Endothelial cell of umbilical vein (primary cell): ENCODE measurements around the gene EMP2.

ENCODE experiments used
- CTCF ChIP-seq, 2 donors: IDR thresholded peaks; 1 replicate in 1 of 2; 2 replicates in 1 of 2; pipeline ENCODE4 v1.5.1; 2011; ENCODE audit warnings: low read length in 2 of 2, mild to moderate bottlenecking in 2 of 2, moderate library complexity in 2 of 2, control low read depth in 1 of 2, inconsistent platforms in 1 of 2, low read depth in 1 of 2; ENCODE audit not compliant: insufficient read depth in 1 of 2; ENCODE audit errors: extremely low read depth in 1 of 2
- EZH2 ChIP-seq: IDR thresholded peaks from 2 replicates; pipeline ENCODE4 v1.6.1; 2012; ENCODE audit warnings: borderline replicate concordance, low read depth, mild to moderate bottlenecking, moderate library complexity, low read length, inconsistent platforms; ENCODE audit not compliant: severe bottlenecking
- MAX ChIP-seq: IDR thresholded peaks from 2 replicates; pipeline ENCODE4 v1.6.1; 2011; ENCODE audit not compliant: insufficient read depth, insufficient read length
- POLR2A ChIP-seq: IDR thresholded peaks from 2 replicates; pipeline ENCODE4 v1.6.1; 2012; ENCODE audit warnings: low read depth, mild to moderate bottlenecking, control low read depth, low read length
- POLR2AphosphoS5 ChIP-seq: IDR thresholded peaks from 2 replicates; pipeline ENCODE4 v1.6.1; 2012; ENCODE audit warnings: low read depth, mild to moderate bottlenecking, control low read depth, low read length, moderate library complexity; ENCODE audit not compliant: insufficient read depth

- no peak for TF ChIP-seq POLR2A
- no peak for TF ChIP-seq CTCF (IDR thresholded peaks at IDR 0.05; ENCODE audit: extremely low read depth in 1 of 2, insufficient read depth in 1 of 2, low read depth in 1 of 2, low read length in 2 of 2)
- TF ChIP-seq EZH2: no peak
- no peak for TF ChIP-seq MAX
- TF ChIP-seq POLR2AphosphoS5: no peak
Measured at GRCh38 chr16:10537946-10538345, 42.5 kb downstream of the EMP2 start.
